Cardiac fibroblast (primary cell): ENCODE results near the gene PTCD2.
A peak's percentile ranks its signal among the peaks of the same experiment; 100 is the strongest.

Source experiments
- DNase-seq, 2 donors: peaks; one replicate each; pipeline versions ENCODE4 v3.0.0 to v3.0.0-alpha.2; 2010; ENCODE audit warnings: low read depth in 2 of 2
- H3K4me3 ChIP-seq, 2 donors: replicated peaks in 1 of 2; 1 replicate in 1 of 2; 2 replicates in 1 of 2; pipeline ENCODE4 v1.5.1; 2011; ENCODE audit warnings: low read depth in 2 of 2, low read length in 2 of 2, mild to moderate bottlenecking in 2 of 2, moderate library complexity in 1 of 2
- CTCF ChIP-seq: IDR thresholded peaks from one replicate; pipeline ENCODE4 v1.5.1; 2011; ENCODE audit warnings: low read depth, mild to moderate bottlenecking, low read length, inconsistent platforms

Gene PTCD2

GRCh38 chr5:72383280-72383679, 63.1 kb downstream of the PTCD2 start:
- TF ChIP-seq CTCF: no peak
- peak; percentile 47 to 71 for DNase-seq
- no peak overlapping the region for H3K4me3 ChIP-seq

- no peak overlapping the region for H3K4me3 ChIP-seq
- peak in 1 of 2 donors; percentile 43 for DNase-seq
- no peak for TF ChIP-seq CTCF
Observed at GRCh38 chr5:72383726-72384125, 63.6 kb downstream of the PTCD2 start.

GRCh38 chr5:72386639-72387038, 66.5 kb downstream of the PTCD2 start:
- no peak overlapping the region for H3K4me3 ChIP-seq
- DNase-seq: no peak
- TF ChIP-seq CTCF: no peak

- TF ChIP-seq CTCF: no peak
- DNase-seq: peak; percentile 82 to 95
- H3K4me3 ChIP-seq: no peak overlapping the region
Observed at GRCh38 chr5:72387985-72388384, 67.8 kb downstream of the PTCD2 start.

- peak; percentile 49 to 65 for DNase-seq
Observed at GRCh38 chr5:72388646-72389045, 68.5 kb downstream of the PTCD2 start.

DNA sequence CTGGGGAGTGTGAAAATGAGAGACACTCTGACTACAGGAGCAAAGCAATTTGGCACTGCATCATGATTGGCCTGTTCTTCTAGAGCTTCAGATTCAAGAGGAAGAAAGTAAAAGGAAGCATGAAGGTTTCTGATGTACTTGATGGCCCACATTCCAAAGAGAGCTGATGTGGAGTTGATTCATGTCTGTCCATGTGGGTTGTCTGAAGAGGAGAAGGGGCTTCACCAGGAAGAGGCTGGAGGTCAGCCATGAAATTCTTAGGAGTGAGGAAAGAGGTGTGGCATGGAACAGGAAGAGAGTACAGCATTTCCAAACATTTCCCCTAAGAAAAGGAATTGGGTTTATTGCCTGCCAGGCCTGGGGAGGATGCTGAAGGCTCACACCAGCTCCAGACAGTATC, 70.7 kb downstream of the PTCD2 start:
- peak in 1 of 2 donors; percentile 34 for DNase-seq
- TF ChIP-seq CTCF: no peak

More at GRCh38 chr5:72388646-72389045, 68.5 kb downstream of the PTCD2 start:
- no peak for TF ChIP-seq CTCF
- H3K4me3 ChIP-seq: no peak overlapping the region

DNA sequence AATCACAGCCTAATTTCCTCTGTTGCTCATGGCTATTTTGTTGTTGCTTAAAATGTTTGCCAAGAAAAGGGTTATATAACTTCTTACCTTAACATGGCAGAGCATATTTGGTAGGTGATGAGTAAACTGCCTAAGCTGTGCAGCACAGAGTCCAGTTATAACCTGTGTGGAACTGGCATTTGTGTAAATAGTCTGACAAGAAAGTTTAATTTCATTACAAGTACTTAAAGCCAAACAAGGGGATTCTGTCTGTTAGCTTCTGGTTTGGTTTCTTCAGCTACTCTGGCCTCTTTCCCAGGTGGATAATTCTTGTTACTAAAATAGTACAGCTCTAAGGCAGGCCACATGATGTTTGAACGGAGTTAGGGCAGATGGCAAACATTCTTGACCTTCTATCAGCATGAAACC, 72.2 kb downstream of the PTCD2 start:
- TF ChIP-seq CTCF: no peak
- H3K4me3 ChIP-seq: no peak overlapping the region
- DNase-seq: peak in 1 of 2 donors; percentile 57

More for the DNA sequence above, 70.7 kb downstream of the PTCD2 start:
- H3K4me3 ChIP-seq: no peak overlapping the region
